ENCODE data around the gene LYRM4.

GRCh38 chr6:5260111-5260620 is 584 bp downstream of the LYRM4 start:
- TF ChIP-seq POLR2A (IDR thresholded peaks at IDR 0.05) (no peak), CTCF (IDR thresholded peaks at IDR 0.05 in 4 of 5, conservative IDR thresholded peaks at IDR 0.05 in 1 of 5) (no peak)

All from gastrocnemius medialis (tissue), 4 donors.